WTC11 (cell line): ENCODE measurements around the gene VSTM2L. TPM values are rescaled to one million over a fixed set of nuclear protein-coding genes. Genes with fewer than 3 reads are reported as not detected.
A peak's percentile ranks its signal among the peaks of the same experiment; 100 is the strongest.

Experiments used
- ATAC-seq: fragments of 200-7000 bp; cut with Tn5 transposase; 2 replicates; pipeline ENCODE4 v1.10.0; 2021; ENCODE audit warnings: mild to moderate bottlenecking, moderate library complexity
- CTCF ChIA-PET: fragments of 300-600 bp; sonication (Branson Sonifier 250); formaldehyde crosslinking; loops from one replicate; lab custom pipeline; 2021; ENCODE audit warnings: antibody characterized with exemption; lab: Charles Lee
- POLR2A ChIA-PET: fragments of 350-600 bp; sonication (Branson Sonifier 250); formaldehyde crosslinking; loops from one replicate; lab custom pipeline; 2021; ENCODE audit warnings: antibody characterized with exemption; lab: Charles Lee
- DNase-seq: peaks from one replicate; pipeline ENCODE4 v3.0.0; 2021; ENCODE audit warnings: low spot score
- H3K27ac Mint-ChIP-seq: 2 replicates; pipeline ENCODE4 v1.8.0; 2021; ENCODE audit warnings: mixed read lengths
- H3K27me3 Mint-ChIP-seq: 2 replicates; pipeline ENCODE4 v1.8.0; 2021; ENCODE audit warnings: low read depth, mild to moderate bottlenecking, moderate library complexity, mixed read lengths
- H3K36me3 Mint-ChIP-seq: 2 replicates; pipeline ENCODE4 v1.8.0; 2021; ENCODE audit warnings: mixed read lengths
- H3K4me1 Mint-ChIP-seq: 2 replicates; pipeline ENCODE4 v1.8.0; 2022; ENCODE audit warnings: mixed read lengths
- H3K4me3 Mint-ChIP-seq: 2 replicates; pipeline ENCODE4 v1.8.0; 2021; ENCODE audit warnings: mild to moderate bottlenecking, moderate library complexity, mixed read lengths
- H3K9me3 Mint-ChIP-seq: 2 replicates; pipeline ENCODE4 v1.8.0; 2021; ENCODE audit warnings: mixed read lengths
- ATF1 ChIP-seq: sonication (generic); formaldehyde crosslinking; IDR thresholded peaks from 2 replicates; pipeline ENCODE4 v1.8.1; 2023; ENCODE audit warnings: mild to moderate bottlenecking, moderate library complexity, missing genetic modification reagents
- ATF6 ChIP-seq: sonication (generic); formaldehyde crosslinking; IDR thresholded peaks from 2 replicates; pipeline ENCODE4 v1.8.1; 2023; ENCODE audit warnings: mild to moderate bottlenecking, missing genetic modification reagents
- CTCF ChIP-seq: fragments of 200-600 bp; IDR thresholded peaks from 2 replicates; pipeline ENCODE4 v1.8.0; 2022; ENCODE audit warnings: antibody characterized with exemption
- EMX1 ChIP-seq: fragments of 250-450 bp; sonication (Bioruptor Pico); IDR thresholded peaks from 2 replicates; pipeline ENCODE4 v1.8.0; 2021; ENCODE audit warnings: mild to moderate bottlenecking
- ERG ChIP-seq: fragments of 250-450 bp; sonication (Bioruptor Pico); IDR thresholded peaks from 2 replicates; pipeline ENCODE4 v1.8.0; 2021; ENCODE audit warnings: mild to moderate bottlenecking
- GTF2I ChIP-seq: fragments of 250-450 bp; sonication (Bioruptor Pico); conservative IDR thresholded peaks from 2 replicates; pipeline ENCODE4 v1.4.0; 2021; ENCODE audit warnings: mild to moderate bottlenecking
- PRDM15 ChIP-seq: sonication (generic); formaldehyde crosslinking; IDR thresholded peaks from 2 replicates; pipeline ENCODE4 v1.8.0; 2022; ENCODE audit warnings: missing genetic modification reagents
- TEAD4 ChIP-seq: sonication (generic); formaldehyde crosslinking; IDR thresholded peaks from 2 replicates; pipeline ENCODE4 v1.8.0; 2022; ENCODE audit warnings: mild to moderate bottlenecking, missing genetic modification reagents
- ZBTB43 ChIP-seq: sonication (generic); formaldehyde crosslinking; IDR thresholded peaks from 2 replicates; pipeline ENCODE4 v1.8.1; 2023; ENCODE audit warnings: mild to moderate bottlenecking, missing genetic modification reagents
- ZNF121 ChIP-seq: sonication (generic); formaldehyde crosslinking; IDR thresholded peaks from 2 replicates; pipeline ENCODE4 v1.8.0; 2023; ENCODE audit warnings: missing genetic modification reagents
- ZNF138 ChIP-seq: sonication (generic); formaldehyde crosslinking; conservative IDR thresholded peaks from 2 replicates; pipeline ENCODE4 v1.8.1; 2022; ENCODE audit warnings: mild to moderate bottlenecking, moderate library complexity, missing genetic modification reagents
- ZNF281 ChIP-seq: sonication (generic); formaldehyde crosslinking; IDR thresholded peaks from 2 replicates; pipeline ENCODE4 v1.8.0; 2023; ENCODE audit warnings: mild to moderate bottlenecking, missing genetic modification reagents
- ZNF416 ChIP-seq: fragments of 250-450 bp; sonication (Bioruptor Pico); IDR thresholded peaks from 2 replicates; pipeline ENCODE4 v1.9.0; 2021; ENCODE audit warnings: mild to moderate bottlenecking, inconsistent platforms
- total RNA-seq: library from RNA; stranded (reverse); gene quantifications from 3 replicates; pipeline ENCODE4 v1.2.3, GENCODE V29; 2021

VSTM2L gene
- total RNA-seq, 1 experiment from 2014 or later, result 1.9 TPM

GRCh38 chr20:37901654-37902503 is 1.0 kb upstream of the VSTM2L start:
- peak; percentile 57 for ATAC-seq
- Mint-ChIP-seq H3K9me3 (no peaks in the 10 kb centered on the region), H3K4me1 (peaks cover 28% of the 10 kb centered on the region), H3K36me3 (no peaks in the 10 kb centered on the region), H3K27me3 (peaks cover 26% of the 10 kb centered on the region)
- peak; percentile 49 for DNase-seq
- ChIA-PET CTCF (interaction anchor here (0.9 to 2.3 kb wide), 12 partner anchors 10 to 338 kb away, joined by 3 to 16 read pairs (median 4); no protein-coding TSS in a partner anchor), POLR2A (no interaction called here)
- TF ChIP-seq ATF1 (CRISPR knock-in tag) (peak; percentile 20; the same call in 1 of the 2 replicates), PRDM15 (no peak), ZNF121 (CRISPR knock-in tag) (peak; percentile 83), GTF2I (CRISPR knock-in tag) (peak; percentile 98), ZNF281 (CRISPR knock-in tag) (0 out of 2 replicates have a peak, but pooled peaks have one; percentile 1), CTCF (peak; percentile 29; the same call in 1 of the 2 replicates), ATF6 (CRISPR knock-in tag) (no peak), ZNF138 (no peak), TEAD4 (CRISPR knock-in tag) (peak; percentile 7; the same call in 1 of the 2 replicates), EMX1 (CRISPR knock-in tag) (peak; percentile 54), ERG (no peak), ZNF416 (0 out of 2 replicates have a peak, but pooled peaks have one; percentile 10), ZBTB43 (CRISPR knock-in tag) (peak; percentile 91)
- TF ChIP-seq, all 79 proteins: peak for 9
- Mint-ChIP-seq H3K27ac (no peak overlapping the region), H3K4me3 (peak overlapping the region; percentile 82)
